Stromal cell of bone marrow (primary cell): ENCODE data around the gene ST6GAL1.

ENCODE experiments used
- DNase-seq: peaks from one replicate; pipeline ENCODE4 v3.0.0-alpha.2; 2012; ENCODE audit warnings: low read depth

The ST6GAL1 gene

GRCh38 chr3:187112934-187113793 is 182.8 kb downstream of the ST6GAL1 start:
- no peak for DNase-seq

GRCh38 chr3:187114511-187114910 is 184.2 kb downstream of the ST6GAL1 start:
- DNase-seq = no peak

- no peak for DNase-seq
These were observed 190.0 kb downstream of the ST6GAL1 start for GRCh38 chr3:187120326-187120725.

- no peak for DNase-seq
These were observed 191.9 kb downstream of the ST6GAL1 start for GRCh38 chr3:187122261-187122660.

GRCh38 chr3:187125319-187126031 is 195.1 kb downstream of the ST6GAL1 start:
- DNase-seq = no peak
